H9 (cell line): ENCODE data around the gene CEP170B. TPM values are rescaled to one million over a fixed set of nuclear protein-coding genes. Genes with fewer than 3 reads are reported as not detected.

ENCODE experiments used
- DNase-seq: peaks from one replicate; pipeline ENCODE4 v3.0.0-alpha.2; 2017
- H2AFZ ChIP-seq: one replicate; pipeline ENCODE4 v1.6.1; 2013; ENCODE audit warnings: mild to moderate bottlenecking, low read length, control low read depth, moderate library complexity
- H2AK5ac ChIP-seq: 2 replicates; pipeline ENCODE4 v1.6.1; 2013; ENCODE audit warnings: low read length, control low read depth, mixed read lengths; ENCODE audit not compliant: insufficient read length
- H2BK120ac ChIP-seq: one replicate; pipeline ENCODE4 v1.6.1; 2013; ENCODE audit warnings: low read depth, mild to moderate bottlenecking, low read length, control low read depth, inconsistent platforms; ENCODE audit not compliant: poor library complexity, severe bottlenecking
- H2BK12ac ChIP-seq: 2 replicates; pipeline ENCODE4 v1.6.1; 2013; ENCODE audit warnings: low read length, control low read depth, mixed read lengths, low read depth; ENCODE audit not compliant: insufficient read length
- H2BK15ac ChIP-seq: 2 replicates; pipeline ENCODE4 v1.6.1; 2013; ENCODE audit warnings: low read depth, low read length, control low read depth
- H2BK20ac ChIP-seq: one replicate; pipeline ENCODE4 v1.6.1; 2013; ENCODE audit warnings: low read depth, mild to moderate bottlenecking, low read length, control low read depth, inconsistent platforms; ENCODE audit not compliant: poor library complexity, severe bottlenecking
- H2BK5ac ChIP-seq: 2 replicates; pipeline ENCODE4 v1.6.1; 2013; ENCODE audit warnings: low read length, control low read depth, mixed read lengths; ENCODE audit not compliant: insufficient read length
- H3K14ac ChIP-seq: 2 replicates; pipeline ENCODE4 v1.6.1; 2013; ENCODE audit warnings: low read length, control low read depth; ENCODE audit not compliant: insufficient read depth
- H3K18ac ChIP-seq: 2 replicates; pipeline ENCODE4 v1.6.1; 2013; ENCODE audit warnings: low read depth, mild to moderate bottlenecking, mixed read lengths, low read length, control low read depth; ENCODE audit not compliant: insufficient read length
- H3K23ac ChIP-seq: 2 replicates; pipeline ENCODE4 v1.6.1; 2013; ENCODE audit warnings: low read length, control low read depth, mixed read lengths, low read depth; ENCODE audit not compliant: insufficient read length
- H3K23me2 ChIP-seq: 2 replicates; pipeline ENCODE4 v1.6.1; 2013; ENCODE audit warnings: low read depth, mild to moderate bottlenecking, mixed read lengths, low read length, control low read depth; ENCODE audit not compliant: insufficient read length, poor library complexity, severe bottlenecking
- H3K27ac ChIP-seq: 2 replicates; pipeline ENCODE4 v1.5.1; 2013; ENCODE audit warnings: low read length, control low read depth, mixed read lengths, low read depth; ENCODE audit not compliant: insufficient read length
- H3K27me3 ChIP-seq: 2 replicates; pipeline ENCODE4 v1.6.1; 2013; ENCODE audit warnings: low read length, control low read depth, inconsistent platforms; ENCODE audit not compliant: insufficient read depth
- H3K4ac ChIP-seq: 2 replicates; pipeline ENCODE4 v1.6.1; 2013; ENCODE audit warnings: low read depth, mild to moderate bottlenecking, control low read depth, inconsistent platforms, low read length, moderate library complexity
- H3K4me1 ChIP-seq: 2 replicates; pipeline ENCODE4 v1.6.1; 2013; ENCODE audit warnings: low read length, control low read depth, inconsistent platforms; ENCODE audit not compliant: insufficient read depth
- H3K4me2 ChIP-seq: 2 replicates; pipeline ENCODE4 v1.6.1; 2013; ENCODE audit warnings: low read length, control low read depth, mixed read lengths; ENCODE audit not compliant: insufficient read length, insufficient read depth
- H3K56ac ChIP-seq: 2 replicates; pipeline ENCODE4 v1.6.1; 2013; ENCODE audit warnings: low read depth, mild to moderate bottlenecking, mixed read lengths, low read length, control low read depth; ENCODE audit not compliant: insufficient read length
- H3K79me1 ChIP-seq: 2 replicates; pipeline ENCODE4 v1.6.1; 2013; ENCODE audit warnings: low read depth, mild to moderate bottlenecking, moderate library complexity, low read length, control low read depth, inconsistent platforms; ENCODE audit not compliant: insufficient read depth, poor library complexity, severe bottlenecking
- H3K79me2 ChIP-seq: 2 replicates; pipeline ENCODE4 v1.6.1; 2013; ENCODE audit warnings: low read length, control low read depth, inconsistent platforms; ENCODE audit not compliant: insufficient read depth
- H3K9ac ChIP-seq: 2 replicates; pipeline ENCODE4 v1.6.1; 2013; ENCODE audit warnings: low read length, control low read depth, mixed read lengths; ENCODE audit not compliant: insufficient read length; ENCODE audit errors: extremely low read depth
- H3K9me3 ChIP-seq: one replicate; pipeline ENCODE4 v1.6.1; 2013; ENCODE audit warnings: low read depth, low read length, inconsistent platforms; ENCODE audit not compliant: control insufficient read depth
- H3T11ph ChIP-seq: one replicate; pipeline ENCODE4 v1.6.1; 2013; ENCODE audit warnings: mild to moderate bottlenecking, low read length, control low read depth, inconsistent platforms
- H4K20me1 ChIP-seq: one replicate; pipeline ENCODE4 v1.6.1; 2013; ENCODE audit not compliant: control insufficient read depth, insufficient read length, insufficient read depth
- H4K5ac ChIP-seq: 2 replicates; pipeline ENCODE4 v1.6.1; 2013; ENCODE audit warnings: low read depth, mild to moderate bottlenecking, mixed read lengths, low read length, control low read depth; ENCODE audit not compliant: insufficient read length
- H4K8ac ChIP-seq: replicated peaks from 2 replicates; pipeline ENCODE4 v1.6.1; 2013; ENCODE audit warnings: low read length, control low read depth, mixed read lengths, low read depth; ENCODE audit not compliant: insufficient read length
- H4K91ac ChIP-seq: 2 replicates; pipeline ENCODE4 v1.6.1; 2013; ENCODE audit warnings: low read depth, mild to moderate bottlenecking, moderate library complexity, mixed read lengths, low read length, control low read depth; ENCODE audit not compliant: insufficient read length
- H3K27ac Mint-ChIP-seq, 3 experiments: 2 replicates in 2 of 3; 3 replicates in 1 of 3; pipeline ENCODE4 v1.8.0; 2020 to 2021; ENCODE audit warnings: mixed read lengths in 3 of 3, mild to moderate bottlenecking in 1 of 3, moderate library complexity in 1 of 3
- H3K27me3 Mint-ChIP-seq: 2 replicates; pipeline ENCODE4 v1.8.0; 2021; ENCODE audit warnings: low read depth, mild to moderate bottlenecking, moderate library complexity, mixed read lengths
- H3K36me3 Mint-ChIP-seq, 3 experiments: 2 replicates in 2 of 3; 3 replicates in 1 of 3; pipeline ENCODE4 v1.8.0; 2020 to 2021; ENCODE audit warnings: low read depth in 3 of 3, mixed read lengths in 3 of 3; ENCODE audit not compliant: insufficient read depth in 1 of 3
- H3K4me1 Mint-ChIP-seq, 2 experiments: 2 replicates each; pipeline ENCODE4 v1.8.0; 2020; ENCODE audit warnings: mixed read lengths in 2 of 2
- H3K4me3 Mint-ChIP-seq, 2 experiments: 2 replicates in 1 of 2; 3 replicates in 1 of 2; pipeline ENCODE4 v1.8.0; 2020 to 2021; ENCODE audit warnings: mild to moderate bottlenecking in 2 of 2, mixed read lengths in 2 of 2, moderate library complexity in 1 of 2
- H3K9me3 Mint-ChIP-seq, 2 experiments: 2 replicates in 1 of 2; 3 replicates in 1 of 2; pipeline ENCODE4 v1.8.0; 2020; ENCODE audit warnings: mild to moderate bottlenecking in 2 of 2, mixed read lengths in 2 of 2, moderate library complexity in 1 of 2
- CTCF ChIP-seq: fragments of 200-600 bp; sonication (generic); conservative IDR thresholded peaks from 3 replicates; pipeline ENCODE4 v1.8.0; 2021; ENCODE audit warnings: antibody characterized with exemption, mild to moderate bottlenecking
- whole genome bisulfite sequencing: extraction: QIAGEN DNeasy Blood & Tissue Kit; methylation state at CpG from one replicate; pipeline ENCODE4 v1.1.7; 2013; ENCODE audit warnings: missing lambda C conversion rate, low lambda C conversion rate, mixed read lengths; ENCODE audit not compliant: insufficient read length; ENCODE audit errors: extremely low coverage; 5-methylcytosine and 5-hydroxymethylcytosine counted together
- total RNA-seq: library from RNA; stranded (reverse); gene quantifications from 2 replicates; pipeline ENCODE4 v1.2.1, GENCODE V29; 2021

The CEP170B gene
- total RNA-seq, 1 experiment from 2014 or later = 28.8 TPM

GRCh38 chr14:104816616-104816884 is 48.5 kb upstream of the CEP170B start:
- Histone ChIP-seq H3K18ac (no peak overlapping the region), H2BK20ac (no peak overlapping the region), H4K8ac (no peak overlapping the region), H2BK120ac (no peak overlapping the region), H2BK5ac (no peak overlapping the region), H3K27me3 (no peaks in the 10 kb centered on the region), H4K20me1 (no peaks in the 10 kb centered on the region), H3K79me1 (no peaks in the 10 kb centered on the region), H3K56ac (no peak overlapping the region), H4K91ac (no peak overlapping the region), H3K23ac (no peak overlapping the region), H3K9ac (peak overlapping the region; percentile 87), H2AFZ (no peak overlapping the region), H3K23me2 (peaks cover 15% of the 10 kb centered on the region), H2BK12ac (no peak overlapping the region), H3K4me2 (peak overlapping the region; percentile 72), H3K4ac (no peak overlapping the region), H4K5ac (no peak overlapping the region), H3K27ac (no peak overlapping the region), H3K14ac (0 out of 2 replicates have a peak overlapping the region, but pooled peaks have one; percentile 92), H2AK5ac (no peak overlapping the region), H2BK15ac (no peak overlapping the region), H3T11ph (no peak overlapping the region), H3K4me1 (no peaks in the 10 kb centered on the region), H3K9me3 (no peaks in the 10 kb centered on the region), H3K79me2 (no peaks in the 10 kb centered on the region; the same call in 1 of the 2 replicates)
- Mint-ChIP-seq H3K9me3 (no peaks in the 10 kb centered on the region), H3K4me3 (peak overlapping the region; percentile 90 to 96), H3K27me3 (no peaks in the 10 kb centered on the region; the same call in 1 of the 2 replicates), H3K36me3 (peaks cover 0 to 10% (median 6%) of the 10 kb centered on the region in 3 experiments; a peak in 5 of 7 replicates), H3K27ac (peak overlapping the region in 1 of 3 experiments; percentile 81; a peak in 2 of 7 replicates), H3K4me1 (peaks cover 11 to 18% of the 10 kb centered on the region in 2 experiments)
- no peak for TF ChIP-seq CTCF
- DNase-seq = no peak
- WGBS = no CpG with 5 or more reads among the region's 8 CpGs
